Muscle of back (tissue), 11 donors: ENCODE data around the gene LRMDA. TPM values are rescaled to one million over a fixed set of nuclear protein-coding genes. Genes with fewer than 3 reads are reported as not detected.

Experiments used
- DNase-seq, 3 donors: peaks; one replicate each; pipeline versions ENCODE4 v3.0.0 to v3.0.0-alpha.2; 2013
- polyA plus RNA-seq, 10 donors: library from polyadenylated mRNA; unstranded; fragments of 120-200 nt; gene quantifications; one replicate each; pipeline ENCODE4 v1.2.1, GENCODE V29; 2013; ENCODE audit not compliant: insufficient read length in 10 of 10

Gene LRMDA
- polyA plus RNA-seq, 10 donors, result 3.6 to 9.3 (median 6.0) TPM

DNA sequence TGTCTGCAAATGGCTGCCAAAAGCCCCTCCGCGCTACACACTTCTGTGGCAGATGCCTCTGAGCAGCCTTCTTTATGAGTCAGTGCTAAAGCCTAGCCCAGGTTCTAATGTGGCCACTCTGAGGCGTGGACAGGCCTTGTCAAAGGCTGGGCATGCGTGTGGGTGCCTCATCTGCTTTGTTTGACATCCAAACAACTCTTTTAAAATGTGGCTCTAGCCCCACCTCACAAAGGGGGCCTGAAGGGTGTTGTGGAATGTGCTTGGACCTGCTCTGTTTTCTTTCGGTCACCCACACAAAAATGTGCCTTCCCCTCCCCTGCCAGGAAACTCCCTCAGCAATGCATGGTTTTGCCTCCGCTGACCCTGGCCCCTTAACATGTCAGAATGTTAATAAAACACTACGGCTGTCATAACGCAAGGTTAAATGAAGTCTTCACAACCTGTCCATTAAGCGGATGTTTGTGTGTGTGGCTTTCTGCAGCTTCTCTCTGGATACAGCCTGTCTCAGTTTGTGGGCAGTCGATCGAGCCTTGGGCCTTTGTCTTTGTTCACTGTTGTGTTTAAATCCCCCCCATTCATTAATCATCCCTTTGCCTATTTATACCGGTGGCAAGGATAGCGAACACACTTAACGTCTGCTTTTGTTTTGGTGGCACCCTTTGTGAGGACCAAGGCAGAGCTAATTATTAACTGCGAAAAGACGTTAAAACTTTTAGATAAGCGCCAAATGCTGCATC is 718.9 kb downstream of the LRMDA start:
- no peak for DNase-seq

DNA sequence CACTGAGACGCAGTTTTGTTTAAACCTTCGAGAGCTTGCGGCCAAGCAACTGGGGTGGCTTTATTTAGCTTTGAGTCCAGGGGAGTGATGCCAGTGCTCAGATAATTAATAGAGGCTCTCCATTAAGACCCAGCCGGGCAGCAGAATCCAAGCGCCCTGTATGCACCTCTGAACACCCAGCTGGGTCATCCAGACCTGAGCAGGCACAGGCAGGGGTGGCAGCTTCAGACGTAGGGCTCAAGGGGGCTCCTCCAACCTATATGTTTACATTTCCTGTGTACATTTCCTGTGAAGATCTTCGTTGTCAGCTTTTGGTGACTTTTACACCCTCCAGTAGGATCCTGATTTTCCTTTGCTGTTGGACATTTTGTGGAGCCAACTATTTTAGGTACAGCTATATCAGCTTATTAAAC is 719.5 kb downstream of the LRMDA start:
- no peak for DNase-seq

DNA sequence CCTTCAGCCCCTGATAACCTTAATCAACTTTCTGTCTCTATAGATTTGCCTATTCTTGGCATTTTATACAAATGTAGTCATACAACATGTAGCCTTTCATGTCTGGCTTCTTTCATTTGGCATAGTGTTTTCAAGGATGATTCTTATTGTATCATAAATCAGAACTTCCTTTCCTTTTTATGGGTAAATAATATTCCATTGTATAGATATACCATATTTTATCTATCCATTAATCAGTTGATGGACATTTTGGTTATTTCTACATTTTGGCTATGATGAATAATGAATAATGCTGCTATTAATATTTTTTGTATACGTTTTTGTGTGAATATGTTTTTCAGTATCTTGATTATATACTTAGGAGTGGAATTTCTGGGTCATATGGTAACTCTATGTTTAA is 720.8 kb downstream of the LRMDA start:
- DNase-seq, result no peak

DNA sequence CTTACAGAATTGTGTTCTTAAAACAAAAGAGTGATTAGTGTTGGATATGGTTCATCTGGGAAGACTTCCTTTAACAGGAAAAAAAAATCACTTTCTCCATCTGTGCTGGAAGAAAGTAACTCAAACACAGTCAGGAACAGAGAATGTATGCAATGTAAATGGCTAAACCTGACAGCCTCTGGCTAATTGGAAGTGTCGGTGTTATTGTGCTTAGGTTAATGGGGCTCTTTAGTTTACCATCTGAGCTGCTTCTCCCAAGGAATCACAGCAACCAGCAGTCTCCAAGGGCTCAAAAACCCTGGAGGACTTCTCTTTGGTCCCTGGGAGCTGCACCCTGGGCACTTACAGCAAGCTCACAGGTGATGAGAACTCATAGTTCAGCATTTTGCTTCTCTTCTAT is 724.5 kb downstream of the LRMDA start:
- no peak for DNase-seq

DNA sequence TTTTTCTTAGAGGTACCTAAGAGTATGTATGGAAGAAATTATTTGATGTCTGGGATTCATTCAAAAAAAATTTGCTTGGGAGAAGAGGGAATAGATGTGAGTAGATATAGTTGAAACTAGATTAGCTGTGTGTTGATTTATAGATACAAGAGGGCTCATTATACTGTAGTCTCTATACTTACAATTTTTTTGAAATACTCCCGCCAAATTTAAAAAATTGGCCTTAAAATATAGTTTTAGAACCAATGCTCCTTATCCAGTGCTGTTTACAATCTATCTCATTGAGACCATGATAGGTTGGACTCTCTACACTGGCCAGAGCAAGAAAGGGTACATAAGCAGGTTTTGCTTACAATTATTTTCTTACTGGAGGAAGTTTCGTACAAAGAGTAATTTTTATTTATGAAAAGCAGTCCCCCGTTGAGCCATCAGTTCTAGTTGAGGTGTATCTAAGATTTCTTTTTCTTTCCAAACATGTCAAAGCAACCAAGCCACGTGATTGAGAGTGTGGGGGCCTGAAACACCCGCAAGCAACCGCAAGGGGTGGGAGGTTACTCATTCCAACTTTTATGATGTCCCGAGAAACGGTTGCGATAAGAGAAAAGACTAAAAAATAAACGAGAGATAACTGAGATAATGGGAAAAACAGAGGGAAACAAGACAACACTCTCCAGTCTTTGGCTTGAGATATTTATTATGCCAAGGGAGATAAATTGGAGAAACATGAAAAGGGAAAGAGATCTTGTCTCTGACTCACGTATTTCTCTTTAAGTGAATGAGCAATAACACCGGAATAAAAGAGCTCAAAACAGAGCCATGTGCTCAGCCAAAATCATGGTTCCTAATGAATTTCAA is 729.2 kb downstream of the LRMDA start:
- no peak for DNase-seq

DNA sequence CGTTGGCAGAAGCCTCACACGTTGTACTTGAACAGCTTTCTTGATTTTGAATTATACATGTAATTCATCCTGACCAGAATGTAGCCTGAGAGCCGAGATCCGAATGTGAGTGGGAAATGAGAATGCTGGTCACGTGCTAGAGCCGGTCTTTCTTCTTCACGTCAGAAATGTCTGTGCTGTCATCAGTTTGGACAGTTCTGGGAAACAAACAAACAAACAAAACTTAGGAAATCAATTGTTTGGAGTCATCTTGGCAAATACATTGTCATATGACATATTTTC is 729.8 kb downstream of the LRMDA start:
- DNase-seq, result no peak

DNA sequence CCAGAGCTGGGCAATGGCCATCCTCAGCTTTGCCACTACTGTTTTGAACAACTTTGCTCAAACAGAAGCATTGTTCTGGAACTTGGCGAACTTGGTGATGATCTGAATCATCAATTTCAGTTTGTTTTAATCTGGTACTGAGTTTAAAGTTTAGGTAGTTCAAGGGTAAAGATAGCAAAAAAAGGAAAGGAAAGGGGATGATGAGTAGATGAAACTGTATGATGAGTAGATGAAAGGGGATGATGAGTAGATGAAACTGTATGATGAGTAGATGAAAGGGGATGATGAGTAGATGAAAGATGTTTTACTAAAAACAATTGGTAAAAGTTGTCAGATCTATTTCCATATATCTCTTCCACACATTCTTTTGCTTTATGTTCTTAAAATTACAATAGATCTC is 737.0 kb downstream of the LRMDA start:
- no peak for DNase-seq

DNA sequence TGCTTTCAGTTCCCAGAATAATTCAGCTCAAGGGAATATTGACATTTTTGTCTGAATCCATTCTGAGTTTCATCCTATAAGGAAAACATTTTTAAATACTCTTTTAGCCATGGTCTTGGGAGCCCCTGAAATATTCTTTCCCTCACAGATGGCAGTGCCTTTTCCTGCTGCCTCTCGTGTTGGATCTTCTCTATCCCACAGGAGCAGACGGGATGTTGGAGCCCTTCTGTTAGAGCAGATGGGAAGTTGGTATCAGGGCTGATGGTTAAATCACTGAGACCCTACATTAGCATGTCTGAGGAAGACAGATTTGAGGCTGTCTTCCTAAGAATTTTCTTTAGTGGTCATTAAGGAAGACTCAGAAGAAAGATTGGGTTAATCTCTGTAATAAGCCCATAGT is 737.8 kb downstream of the LRMDA start:
- no peak for DNase-seq

DNA sequence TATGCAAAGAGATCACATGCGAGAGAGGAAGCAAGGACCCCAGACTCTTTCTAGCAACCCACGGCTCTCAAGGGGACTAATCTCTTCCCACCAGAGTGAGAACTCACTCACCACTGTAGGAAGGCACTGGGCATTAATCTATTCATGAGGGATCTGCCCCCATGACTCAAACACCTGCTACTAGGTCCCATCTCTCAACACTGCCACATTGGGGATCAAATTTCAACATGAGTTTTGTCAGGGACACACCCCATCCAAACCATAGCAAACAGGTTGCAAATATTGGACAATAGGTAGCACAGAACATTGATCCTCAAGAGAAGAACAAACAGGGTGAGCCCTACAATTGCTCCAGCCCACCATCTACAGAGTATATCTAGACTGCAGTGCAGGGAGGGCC is 740.6 kb downstream of the LRMDA start:
- no peak for DNase-seq

DNA sequence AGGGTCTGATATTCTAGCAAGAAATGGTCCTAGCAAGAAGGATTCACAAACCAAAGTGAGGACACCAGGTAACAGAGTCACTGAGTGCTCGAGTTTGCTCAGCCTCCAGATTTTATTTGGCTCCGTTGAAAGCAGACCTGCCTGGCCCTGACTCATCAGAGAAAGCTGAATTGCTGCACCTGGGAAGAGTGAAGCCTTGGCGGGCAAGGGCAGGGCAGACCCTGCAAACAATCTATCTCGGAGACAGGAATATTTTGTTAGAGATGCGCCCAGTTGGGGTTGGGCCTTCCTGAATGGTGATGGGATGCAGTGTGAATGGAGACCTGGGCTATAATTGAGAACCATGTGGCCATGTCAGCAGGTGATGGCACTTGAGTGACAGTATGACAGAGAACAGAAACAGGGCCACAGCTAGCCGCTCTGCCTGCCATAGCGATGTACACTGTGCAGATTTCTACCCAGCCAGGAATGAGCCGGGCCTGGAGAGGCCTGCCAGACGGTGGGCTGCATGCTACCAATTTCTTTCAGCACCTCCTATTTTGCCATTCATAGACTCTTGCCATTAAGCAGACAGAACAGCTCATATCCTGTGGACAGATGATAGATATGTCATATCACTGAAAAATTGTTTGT is 744.2 kb downstream of the LRMDA start:
- DNase-seq, result no peak

DNA sequence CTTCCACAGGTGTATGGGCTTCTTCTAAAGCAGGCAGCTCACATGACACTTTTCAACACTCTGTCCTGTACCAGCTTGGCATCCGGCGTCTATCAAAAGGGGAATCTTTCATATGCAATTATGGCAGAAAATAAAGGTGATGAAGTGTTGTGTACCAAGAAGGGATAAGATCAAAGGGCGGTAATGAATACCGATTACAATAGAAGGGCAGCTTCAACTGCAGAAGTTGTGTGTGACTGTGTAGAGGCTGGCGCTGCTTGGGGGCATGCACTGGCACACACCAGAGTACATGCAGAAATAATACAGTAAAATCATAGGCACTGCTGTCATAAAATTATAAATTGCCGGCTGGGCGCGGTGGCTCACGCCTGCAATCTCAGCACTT is 744.7 kb downstream of the LRMDA start:
- no peak for DNase-seq

DNA sequence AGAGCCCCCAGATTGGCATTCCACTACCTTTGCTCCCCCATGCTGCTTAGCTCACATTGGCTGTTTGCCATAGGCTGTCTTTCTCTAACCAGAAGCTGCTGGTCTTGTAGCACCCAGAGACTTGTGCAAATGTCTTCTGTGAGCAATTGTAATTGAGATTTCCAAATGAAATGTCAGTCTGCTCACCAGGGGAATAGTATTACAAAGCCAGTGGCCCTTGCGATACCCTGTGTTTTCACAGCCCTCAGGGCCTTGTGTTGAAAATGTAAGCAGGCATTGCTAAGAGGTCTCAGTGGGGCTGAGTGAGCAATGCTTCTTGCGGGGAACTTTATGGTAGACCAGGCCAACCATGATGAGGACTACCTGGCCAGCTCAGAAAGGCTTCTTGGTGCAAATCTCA is 746.5 kb downstream of the LRMDA start:
- no peak for DNase-seq

DNA sequence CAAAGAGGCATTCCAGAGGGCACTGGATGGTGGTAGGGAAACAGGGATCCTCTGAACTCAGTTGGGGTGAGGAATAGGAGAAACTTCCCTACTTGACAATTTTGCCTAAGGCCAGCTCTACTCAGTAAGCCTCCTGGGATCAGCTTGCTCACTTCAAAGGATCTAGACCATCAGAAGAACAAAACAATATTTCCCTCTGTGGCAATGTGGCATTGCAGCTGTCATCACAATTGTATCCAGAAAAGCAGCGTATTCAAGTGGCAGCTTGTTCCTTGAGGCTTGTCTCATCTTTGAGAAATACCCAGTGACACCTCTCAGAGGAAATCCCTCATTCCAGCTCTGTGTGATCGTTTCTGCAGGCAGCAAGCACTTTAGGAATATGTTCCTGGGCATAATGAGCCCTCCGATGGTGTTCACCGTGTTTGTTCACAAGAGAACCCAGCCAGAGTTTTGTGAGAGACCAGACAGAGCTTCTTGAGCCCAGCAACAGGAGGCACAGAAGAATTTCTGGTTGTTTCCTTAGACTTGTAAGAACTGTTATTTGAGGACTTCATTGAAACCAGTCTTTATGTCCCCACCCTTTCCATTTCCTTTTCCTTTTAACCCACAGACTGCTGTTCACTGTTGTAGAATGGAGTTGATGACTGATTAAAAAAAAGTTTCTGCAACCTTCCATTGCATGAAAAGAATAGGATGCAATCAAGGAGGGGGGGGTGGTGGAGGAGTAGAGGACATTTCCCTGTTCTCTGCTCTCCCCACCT is 747.3 kb downstream of the LRMDA start:
- no peak for DNase-seq

DNA sequence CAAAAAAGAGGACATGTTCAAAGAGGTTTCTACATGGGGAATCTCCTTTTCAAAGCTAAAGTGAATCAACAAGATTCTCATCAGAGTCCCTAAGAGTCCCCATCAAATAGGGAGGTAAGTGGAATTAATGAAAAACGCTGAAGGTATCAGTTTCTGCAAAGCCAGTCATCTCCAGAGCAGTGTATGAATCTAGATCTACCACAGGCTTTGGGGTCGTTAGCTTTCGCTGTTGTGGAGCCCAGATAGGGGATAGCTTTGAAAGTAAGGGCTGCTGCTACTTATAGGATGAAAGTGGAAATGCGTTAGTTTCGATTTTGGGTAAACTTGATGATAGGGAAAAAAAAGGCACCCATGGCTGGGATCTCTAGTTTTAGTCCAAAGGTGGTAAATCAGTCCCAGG is 748.4 kb downstream of the LRMDA start:
- no peak for DNase-seq

DNA sequence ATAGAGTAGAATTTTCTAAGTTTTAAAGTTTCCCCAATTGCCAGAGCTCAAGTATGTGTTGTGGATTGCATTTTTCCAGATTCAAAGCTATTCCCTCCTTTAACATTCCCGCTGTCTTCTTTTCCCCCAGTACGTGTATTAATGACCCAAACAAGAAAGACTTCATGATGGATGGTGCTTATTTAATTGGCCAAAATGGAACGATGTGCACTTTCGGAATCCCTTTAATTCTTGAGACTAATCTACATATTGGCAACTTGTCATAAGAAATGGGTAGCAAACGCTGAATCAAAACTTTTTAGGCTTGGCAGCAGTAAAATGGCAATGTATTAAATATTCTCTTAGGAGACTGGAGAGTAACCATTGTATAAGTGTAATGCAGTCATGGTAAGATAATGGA is 753.2 kb downstream of the LRMDA start:
- no peak for DNase-seq

DNA sequence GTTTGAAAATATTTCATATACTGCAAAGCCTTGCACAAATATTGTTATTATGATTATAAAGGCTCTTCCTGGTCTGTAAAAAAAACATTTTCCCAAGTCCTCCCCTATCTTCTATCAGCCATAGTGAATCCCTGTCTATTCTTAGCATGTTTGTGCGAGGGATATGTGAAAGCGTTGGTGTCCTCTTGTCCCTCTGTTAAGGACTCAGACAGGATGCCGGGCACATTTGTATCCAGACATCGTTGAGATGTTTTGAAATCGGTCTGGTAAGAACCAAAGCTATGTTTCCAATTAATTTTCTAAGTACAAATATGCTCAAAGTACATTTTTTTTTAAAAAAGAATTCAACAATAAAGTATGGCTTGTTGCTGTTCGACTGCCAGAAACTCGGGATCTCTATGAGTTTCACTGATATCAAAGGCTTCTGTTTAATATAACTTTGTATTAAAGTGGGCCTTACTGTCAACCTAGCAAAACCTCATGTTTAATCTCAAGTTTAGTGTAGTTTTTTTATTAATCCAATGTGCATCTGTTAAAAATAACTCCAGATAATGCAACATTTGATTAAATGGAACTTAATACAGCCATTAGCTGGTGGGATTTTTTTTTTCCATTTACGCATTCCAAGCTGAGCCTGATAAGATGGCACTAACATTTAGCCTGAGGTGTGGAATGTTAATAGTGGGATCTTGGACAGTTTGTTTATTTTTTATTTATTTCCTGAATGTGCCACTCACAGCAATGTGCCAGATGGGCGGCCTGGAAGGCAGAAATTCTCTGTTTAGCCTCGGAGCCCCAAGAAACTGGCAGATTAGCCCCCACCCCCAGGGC is 754.3 kb downstream of the LRMDA start:
- no peak for DNase-seq

DNA sequence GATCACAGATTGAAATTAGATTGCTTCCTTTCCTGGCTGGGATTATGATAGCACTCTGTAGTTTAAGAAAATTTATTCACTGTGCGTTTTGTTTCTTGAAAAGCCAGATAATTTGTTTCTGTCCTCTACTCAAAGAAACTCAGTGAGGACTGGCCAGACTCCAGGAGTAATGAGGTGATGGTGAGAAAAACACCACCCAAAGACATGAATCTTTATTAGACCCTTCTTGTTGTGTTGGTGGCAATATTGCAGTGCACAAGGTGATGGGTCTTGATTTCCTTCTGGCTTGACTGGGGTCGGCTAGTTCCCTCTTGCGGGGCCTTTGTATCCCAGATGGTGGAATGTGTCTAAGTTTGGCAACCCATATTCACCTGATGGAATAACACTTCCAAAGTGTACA is 756.8 kb downstream of the LRMDA start:
- no peak for DNase-seq

DNA sequence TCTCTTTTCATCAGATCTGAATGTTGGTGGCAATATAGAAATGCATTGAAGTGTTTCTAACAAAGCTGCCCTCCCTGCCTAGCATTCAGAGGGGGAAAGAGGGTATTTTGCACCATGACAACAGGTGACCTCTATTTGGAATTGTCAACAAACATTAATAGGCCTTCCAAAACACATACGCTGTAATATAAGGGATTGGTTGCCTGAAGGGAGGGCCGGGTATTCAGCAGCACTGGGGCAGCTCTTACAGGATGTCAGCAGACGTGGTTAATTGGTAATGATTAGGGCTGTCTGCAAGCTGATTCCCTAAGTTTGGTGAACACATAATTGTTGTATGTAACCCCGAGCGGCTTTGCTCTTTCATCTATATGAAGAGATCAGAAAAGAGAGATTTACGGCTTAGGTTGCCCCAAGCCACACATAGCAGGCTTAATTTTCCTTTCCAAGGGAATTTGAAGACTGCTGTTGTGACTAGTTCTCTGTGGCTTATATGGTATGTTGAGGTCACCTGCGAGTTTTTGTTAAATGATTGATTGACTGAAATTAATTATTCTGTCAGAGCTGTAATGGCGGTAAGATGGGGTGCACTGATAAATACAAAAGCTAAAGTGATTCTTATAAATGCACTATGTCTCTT is 759.3 kb downstream of the LRMDA start:
- no peak for DNase-seq

DNA sequence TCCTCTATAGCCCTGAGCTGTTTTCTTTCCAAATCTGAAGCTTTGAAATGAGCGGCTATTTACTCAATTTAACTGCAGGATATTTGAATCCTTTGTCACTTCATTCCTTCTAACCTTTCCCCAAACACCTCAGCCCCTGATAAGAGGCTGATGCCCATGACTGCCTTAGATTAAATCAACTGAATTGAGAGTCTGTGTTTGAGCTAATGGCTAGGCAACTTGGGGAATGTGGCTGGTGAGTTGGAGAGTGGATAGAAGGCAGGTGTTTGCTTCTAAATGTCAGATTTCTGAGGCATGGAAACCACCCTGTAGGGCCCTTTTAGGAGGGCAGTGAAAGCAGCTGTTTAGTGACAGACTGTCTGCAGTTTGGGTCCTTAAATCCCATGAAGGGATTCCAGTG is 759.9 kb downstream of the LRMDA start:
- DNase-seq, result no peak

DNA sequence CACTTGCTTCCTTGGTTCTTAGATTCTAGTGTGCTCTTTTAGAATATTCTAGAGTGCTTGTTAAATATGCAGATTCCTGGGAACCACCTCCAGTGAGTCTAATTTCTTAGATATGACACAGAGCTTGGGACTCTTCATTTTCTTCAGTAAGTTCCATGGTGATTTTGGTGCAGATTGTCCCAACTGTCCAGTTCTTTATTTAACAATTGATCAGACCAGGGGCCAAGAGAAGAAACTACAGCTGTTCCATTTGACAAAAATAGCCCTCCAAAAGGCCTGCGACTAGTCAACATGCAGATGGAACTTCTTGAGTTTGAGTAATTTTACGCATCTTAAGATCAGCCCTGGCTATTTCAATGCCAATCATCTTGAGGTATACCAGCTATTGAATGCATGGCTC is 760.7 kb downstream of the LRMDA start:
- DNase-seq, result no peak

DNA sequence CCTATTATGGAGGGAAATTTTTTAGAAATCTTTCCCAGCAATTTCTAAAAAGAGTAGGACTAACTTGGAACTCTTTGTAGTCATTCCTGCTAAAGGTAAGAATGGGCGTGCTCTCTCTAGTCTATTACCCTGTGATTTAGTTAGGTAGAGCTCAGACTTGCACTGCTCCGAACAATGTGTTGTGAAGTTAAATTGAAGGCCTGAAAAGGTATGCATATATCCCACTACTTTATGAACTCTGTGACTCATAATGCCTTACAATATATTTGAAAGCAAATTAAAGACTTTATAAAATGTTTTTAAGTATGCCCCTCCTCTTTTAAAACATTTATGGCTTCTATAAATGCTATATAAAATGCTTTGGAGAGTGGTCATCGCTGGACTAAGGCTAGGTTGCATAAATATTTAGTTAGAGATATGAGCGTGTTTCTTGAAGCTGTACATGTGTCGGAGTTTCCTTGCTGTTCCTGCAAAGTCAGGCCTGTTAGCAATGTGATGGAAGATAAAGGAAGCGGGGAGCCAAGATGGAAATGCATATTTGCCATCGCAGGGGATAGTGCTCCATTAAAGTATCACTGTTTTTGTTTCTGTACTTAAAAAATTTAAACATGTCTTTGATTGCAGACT is 761.4 kb downstream of the LRMDA start:
- no peak for DNase-seq
